NCI-H510A treated with DMSO at 0.1 percent for 48 hours (cell line): Measurements from ENCODE around the gene GJD3.

Source experiments
- DNase-seq: peaks from one replicate; lab custom pipeline; 2025; lab: John Stamatoyannopoulos, UW

The GJD3 gene

DNA sequence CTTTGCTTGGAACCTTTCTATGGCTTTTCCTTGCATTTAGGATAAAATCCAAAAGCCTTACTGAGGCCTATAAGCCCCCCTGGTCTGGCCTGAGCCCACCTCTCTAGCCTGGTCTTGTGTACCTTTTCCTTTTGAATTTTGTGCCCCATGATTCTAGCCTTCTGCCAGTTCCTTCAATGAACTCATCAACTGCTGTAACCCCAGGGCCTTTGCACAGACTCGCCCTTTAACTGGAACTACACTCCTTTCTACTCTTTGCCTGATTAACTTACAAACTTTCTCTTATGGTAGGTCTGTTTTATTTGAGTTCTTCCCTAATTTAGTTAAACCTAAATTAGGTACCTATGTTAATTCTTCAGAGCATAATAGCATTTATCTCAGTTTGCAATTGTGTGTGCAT, 24.2 kb downstream of the GJD3 start:
- DNase-seq = no peak

DNA sequence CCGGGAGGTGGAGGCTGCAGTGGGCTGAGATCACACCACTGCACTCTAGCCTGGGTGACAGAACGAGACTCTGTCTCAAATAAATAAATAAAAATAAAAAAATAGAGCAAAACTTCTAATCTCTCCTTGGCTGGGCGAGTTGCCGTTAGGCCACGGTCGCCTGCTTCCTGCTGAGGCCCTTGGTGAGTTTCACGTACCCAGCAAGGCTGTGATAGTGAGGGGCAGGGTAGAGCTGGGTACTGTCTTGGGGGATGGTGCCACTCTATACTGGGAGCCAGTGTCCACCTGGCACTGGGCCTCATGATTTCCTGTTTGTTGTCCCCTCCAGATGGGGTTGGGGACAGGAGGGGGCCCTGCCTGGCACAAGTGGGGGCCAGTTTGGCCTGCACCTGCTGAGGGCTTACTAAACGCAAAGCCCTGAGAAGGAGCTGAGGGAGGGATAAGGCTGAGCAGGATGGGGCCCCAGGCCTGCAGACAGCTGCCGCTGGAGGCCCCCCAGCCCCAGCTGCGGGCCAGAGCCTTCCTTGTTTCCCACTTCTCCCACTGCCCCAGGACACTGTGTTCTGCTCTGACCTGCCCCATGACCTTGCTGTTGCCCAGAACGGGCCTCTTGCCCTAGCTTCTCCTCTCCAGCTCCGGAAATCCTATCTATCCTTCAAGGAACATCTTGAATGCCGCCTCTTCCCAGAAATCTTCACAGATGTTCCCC, 25.4 kb downstream of the GJD3 start:
- DNase-seq = no peak

DNA sequence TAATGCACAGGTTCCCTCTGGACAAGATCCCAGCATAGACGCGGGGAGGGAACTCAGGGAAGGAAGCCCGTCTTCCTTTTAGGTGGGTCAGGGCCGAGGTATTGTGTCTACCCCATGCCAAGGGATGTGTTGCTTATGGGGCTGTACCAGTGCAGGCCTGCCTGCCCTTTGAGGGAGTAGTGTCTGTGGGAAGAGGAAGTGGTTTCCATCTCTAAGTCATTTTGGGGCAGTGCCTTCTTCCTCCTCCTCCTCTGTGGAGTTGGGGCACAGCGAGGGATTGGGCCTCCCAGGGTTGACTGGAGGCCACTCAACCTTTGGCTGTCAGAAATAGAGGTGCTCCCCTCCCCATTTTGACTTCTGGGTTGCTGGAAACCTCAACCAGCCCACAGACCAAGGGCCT, 26.5 kb downstream of the GJD3 start:
- DNase-seq = no peak

DNA sequence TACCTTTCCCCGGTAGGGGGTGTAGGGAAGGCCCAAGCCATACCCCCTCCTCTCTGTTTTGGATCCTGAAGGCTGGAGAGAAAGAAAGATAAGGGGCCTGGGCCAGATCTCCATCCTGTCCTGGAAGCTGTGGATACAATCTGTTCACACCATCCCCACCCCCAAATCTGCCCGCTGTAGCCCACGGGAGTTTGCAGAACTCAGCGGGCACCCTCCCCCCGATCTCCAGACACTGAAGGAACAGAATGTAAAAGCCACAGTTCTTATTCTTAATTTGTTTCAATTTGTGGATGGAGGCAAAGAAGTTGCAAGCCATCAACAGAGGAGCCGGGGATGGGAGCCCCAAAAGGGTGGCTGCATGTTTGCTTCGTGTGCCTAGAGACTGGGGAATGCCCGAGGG, 27.2 kb downstream of the GJD3 start:
- DNase-seq = no peak

DNA sequence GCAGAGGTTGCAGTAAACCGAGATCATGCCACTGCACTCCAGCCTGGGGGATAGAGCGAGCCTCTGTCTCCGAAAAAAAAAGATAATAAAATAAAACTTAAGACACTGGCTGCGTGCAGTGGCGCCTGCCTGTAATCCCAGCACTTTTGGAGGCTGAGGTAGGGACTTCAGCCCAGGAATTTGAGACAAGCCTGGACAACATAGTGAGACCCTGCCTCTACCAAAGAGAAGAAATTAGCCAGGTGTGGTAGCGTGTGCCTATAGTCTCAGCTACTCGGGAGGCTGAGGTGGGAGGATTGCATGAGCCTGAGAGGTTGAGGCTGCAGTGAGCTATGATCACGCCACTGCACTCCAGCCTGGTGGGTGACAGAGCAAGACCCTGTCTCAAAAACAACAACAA, 28.9 kb downstream of the GJD3 start:
- DNase-seq = no peak

DNA sequence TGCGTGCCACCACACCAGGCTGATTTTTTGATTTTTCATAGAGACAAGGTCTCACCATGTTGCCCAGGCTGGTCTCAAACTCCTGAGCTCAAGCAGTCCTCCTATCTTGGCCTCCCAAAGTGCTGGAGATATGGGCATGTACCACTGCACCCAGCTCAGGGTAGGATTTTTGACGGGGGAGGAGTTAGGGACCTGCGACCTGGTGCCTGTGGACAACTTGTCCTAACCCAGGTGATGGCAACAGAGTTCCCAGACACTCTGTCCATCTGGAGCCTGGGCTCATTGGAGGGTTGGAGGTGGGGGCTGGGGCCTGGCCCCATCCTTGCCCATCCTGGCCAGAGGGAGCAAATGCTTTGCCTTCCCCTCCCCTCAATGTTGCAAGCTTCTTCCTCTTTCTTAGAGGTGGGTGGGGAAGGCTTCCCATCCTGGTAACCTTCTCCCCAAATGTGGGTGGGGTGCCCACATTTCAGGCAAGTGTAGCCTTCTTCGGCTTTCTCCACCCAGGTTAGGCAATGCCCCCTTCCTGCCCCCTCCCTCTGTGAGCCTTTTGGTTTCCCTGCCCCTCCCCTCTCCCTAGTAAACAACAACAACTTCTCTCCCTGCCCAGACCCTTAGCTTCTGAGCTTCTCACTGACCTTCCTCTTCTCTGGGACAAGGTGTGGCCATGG, 30.6 kb downstream of the GJD3 start:
- no peak for DNase-seq

DNA sequence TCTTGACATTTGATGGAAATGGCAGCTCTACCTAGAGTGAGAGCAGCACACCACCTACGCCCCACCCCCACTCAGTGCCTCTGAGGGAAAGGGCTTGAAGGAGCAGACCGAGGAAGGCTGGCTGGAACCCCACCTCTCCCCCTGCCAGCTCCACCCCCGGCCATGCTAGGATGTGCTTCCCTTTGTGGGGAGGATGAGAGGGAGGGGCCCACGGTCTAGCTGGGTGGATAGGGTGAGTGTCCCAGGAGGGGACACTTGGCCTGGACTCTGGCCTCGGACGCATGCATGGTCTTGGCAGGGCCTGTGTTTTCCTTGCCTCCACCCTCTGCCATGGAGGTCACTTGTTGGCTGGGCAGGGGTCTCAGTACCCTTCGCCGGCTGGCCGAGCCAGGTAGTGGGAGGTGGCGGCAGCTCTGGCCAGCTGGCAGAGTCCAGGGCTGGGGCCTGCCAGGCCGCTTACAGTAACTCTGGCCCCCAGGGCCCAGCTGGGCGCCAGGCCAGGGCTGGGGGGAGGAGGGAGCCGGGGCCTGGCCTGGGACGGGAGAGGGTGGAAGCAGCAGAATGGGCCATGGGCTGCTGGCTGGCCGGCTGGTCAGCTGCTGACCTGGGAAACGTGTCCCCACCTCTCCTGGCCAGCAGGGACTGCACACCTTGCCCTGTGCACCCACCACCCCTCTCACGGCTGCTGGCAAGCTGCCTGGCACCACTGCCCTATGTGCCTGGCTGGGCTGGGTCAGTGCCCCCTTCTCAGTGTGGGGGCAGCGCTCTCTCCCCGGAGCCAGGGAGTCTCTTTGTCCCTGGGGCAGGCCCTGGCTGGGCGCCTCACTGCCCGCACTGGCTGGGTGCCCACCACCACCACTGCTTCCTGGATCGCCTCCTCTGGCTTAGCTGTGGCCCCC, 32.5 kb downstream of the GJD3 start:
- DNase-seq = peak; percentile 93

DNA sequence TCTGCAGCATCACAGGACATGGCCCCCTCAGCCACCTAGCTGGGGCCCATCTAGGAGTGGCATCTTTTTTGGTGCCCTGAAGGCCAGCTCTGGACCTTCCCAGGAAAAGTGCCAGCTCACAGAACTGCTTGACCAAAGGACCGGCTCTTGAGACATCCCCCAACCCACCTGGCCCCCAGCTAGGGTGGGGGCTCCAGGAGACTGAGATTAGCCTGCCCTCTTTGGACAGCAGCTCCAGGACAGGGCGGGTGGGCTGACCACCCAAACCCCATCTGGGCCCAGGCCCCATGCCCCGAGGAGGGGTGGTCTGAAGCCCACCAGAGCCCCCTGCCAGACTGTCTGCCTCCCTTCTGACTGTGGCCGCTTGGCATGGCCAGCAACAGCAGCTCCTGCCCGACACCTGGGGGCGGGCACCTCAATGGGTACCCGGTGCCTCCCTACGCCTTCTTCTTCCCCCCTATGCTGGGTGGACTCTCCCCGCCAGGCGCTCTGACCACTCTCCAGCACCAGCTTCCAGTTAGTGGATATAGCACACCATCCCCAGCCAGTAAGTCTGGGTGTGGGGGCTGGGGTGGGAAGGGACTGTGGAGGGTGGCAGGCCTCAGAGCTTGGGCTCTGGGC, 33.6 kb downstream of the GJD3 start:
- no peak for DNase-seq

DNA sequence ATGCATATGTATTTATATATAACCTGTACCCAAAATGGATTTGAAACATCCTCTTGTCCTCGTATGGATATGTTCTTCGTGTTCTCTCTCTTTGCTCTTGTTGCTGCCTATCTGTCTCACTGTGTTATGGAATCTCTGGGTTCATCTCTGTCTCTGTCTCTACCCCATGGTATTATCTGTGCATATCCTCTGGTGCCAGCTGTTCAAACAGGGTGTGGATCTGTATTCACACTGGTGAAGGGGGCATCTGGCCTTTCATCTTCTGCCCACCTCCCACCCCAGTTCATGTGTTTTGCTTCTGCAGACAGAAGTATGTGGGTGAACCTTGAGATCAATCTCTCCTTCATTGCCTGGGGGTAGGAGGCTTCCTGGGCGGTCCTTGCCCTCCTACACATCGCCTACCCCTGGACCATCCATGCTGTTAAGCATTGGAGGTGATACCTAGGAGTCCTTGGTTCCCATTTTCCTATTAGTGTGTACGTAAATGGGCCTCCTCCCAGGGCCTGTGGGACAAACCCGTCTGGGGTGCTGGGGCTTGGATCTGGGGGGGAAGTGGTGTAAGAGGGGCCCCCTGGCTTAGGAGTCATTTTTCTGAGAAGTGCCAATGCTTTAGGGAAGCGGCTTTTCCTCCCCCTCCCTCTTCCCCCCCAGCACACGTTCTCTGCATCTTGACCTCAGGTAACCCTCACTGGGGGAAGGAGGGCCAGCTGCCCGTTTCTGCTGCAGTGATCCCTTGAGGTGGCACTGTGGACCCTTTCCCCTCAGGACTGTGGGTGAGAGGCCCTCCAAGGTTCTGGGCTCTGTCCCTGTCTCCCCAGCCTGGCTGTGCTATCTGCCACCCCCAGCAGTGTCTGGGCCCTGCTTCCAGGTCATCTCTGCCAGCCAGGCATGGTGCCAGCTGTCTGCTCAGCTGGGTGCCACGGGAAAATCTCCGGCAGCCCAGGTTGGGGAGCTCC, 34.4 kb downstream of the GJD3 start:
- peak; percentile 56 for DNase-seq

DNA sequence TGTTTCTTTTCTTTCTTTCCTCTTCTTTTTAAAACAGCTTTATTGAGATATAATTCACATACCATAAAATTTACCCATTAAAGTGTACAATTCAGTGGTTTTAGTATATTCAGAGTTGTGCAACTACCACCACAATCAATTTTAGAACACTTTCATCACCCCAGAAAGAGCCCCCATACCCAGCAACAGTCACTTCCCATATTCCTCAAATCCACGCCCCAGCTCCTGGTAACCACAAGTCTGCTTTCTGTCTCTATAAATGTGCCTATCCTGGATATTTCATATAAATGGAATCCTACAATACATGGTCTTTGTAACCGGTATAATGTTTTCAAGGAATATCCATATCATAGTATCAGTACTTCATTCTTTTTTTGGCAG, 36.2 kb downstream of the GJD3 start:
- no peak for DNase-seq

DNA sequence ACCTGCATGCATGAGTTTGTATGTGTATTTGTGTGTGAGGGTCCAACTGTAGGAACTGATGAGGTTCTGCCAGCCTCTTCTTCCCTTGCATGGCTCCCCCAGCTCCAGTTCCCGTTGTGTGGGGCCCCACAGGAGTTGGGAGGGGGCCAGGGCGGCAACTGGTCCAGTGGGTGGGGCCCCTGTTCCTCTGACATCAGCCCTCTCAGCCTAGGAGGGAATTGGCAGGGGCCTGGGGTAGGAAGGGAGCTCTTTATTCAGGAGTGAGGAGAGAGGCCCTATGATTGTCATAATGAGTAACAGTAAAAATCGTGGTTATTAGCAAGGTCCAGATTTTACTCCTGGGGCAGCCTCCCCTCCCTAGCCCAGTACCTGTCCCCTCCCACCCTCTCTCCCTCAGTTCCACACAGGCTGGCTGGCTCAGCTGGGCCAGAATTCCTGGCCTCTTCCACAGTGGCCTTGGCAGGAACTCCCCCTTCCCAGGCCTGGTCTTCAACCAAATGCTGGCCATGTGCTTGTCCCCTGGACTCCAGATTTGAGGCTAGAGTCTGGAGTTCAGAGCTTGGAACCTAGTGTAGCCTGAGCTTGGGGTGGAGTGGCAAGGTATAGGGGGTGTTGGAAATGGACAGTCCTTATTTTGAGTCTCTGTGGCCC, 36.7 kb downstream of the GJD3 start:
- no peak for DNase-seq

DNA sequence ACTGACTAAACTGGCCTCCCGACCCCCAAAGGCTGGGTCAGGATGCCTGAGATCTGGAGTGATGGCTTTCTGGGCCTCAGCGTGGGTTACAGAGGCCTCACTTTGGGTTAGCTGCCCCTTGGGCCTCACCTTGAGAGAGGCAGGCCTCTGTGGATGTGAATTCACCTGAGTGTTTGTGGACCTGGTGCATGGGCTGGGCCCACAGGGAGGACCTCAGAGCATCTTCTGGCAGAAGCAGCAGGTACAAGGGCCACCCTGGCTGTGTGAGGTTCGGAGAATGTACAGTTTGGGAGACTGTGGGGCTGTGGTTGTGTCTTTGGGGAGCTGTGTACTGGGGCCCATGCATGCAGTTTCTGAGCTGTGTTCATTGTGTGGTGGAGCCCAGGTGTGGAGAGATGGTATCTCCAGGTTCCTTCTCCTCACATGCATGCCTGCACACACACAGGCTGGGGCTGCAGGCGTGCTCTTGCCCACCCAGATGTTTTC, 37.2 kb downstream of the GJD3 start:
- no peak for DNase-seq

DNA sequence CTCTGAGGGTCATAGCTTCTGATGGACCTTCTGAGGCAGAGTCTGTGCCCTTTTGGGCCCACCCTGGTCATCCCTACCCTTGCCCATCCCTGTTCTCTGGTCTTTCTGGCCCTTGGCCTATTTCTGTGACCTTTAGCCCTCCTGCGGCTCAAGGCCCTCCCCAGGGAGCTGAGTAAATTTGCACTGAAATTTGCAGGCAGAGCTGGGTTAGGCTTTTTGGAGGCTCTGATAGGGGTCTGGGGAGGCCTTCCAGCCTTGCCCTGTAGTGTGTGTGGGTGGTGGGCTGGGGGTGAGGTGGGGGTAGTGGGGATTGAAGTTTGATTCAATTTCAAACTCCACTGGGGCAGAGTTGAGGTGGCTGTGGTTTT, 37.7 kb downstream of the GJD3 start:
- no peak for DNase-seq

DNA sequence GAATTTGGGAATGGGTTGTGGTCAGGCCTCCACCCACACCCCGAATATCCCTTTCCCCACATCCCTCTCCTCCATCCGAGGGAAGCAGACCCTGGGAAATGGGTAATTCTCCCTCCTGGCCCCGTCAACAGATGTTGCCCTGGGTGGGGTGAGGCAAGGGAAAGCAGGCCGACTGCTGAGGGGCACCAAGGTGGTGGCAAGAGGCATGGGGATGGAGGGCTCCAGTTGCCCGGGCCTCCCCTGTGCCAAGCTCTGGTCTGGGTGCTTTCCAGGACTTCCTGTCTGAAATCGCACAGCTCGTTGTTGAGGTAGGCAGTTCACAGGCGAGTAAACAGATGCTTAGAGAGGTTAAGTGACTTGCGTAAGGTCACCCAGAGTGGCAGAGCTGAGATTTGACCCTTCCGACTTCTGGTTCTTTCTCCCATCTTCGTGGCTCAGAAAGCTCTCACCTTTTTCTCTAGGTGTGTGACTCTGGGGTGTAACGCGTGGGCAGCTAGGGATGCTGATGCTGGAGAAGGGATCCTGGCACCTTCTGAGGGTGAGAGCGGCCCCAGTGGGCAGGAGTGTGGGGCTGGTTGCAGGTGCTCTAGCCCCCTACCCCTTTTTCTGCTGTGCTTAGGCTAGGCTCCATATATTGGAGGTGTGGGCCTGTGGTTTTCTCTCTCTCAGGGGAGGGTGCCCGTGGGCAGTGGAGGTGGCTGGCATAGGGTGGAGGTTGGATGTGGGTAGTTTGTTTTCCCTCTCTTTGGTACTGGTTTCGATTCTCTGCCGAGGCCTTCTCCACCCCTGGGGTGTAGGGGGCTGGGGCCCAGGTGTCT, 38.3 kb downstream of the GJD3 start:
- no peak for DNase-seq

DNA sequence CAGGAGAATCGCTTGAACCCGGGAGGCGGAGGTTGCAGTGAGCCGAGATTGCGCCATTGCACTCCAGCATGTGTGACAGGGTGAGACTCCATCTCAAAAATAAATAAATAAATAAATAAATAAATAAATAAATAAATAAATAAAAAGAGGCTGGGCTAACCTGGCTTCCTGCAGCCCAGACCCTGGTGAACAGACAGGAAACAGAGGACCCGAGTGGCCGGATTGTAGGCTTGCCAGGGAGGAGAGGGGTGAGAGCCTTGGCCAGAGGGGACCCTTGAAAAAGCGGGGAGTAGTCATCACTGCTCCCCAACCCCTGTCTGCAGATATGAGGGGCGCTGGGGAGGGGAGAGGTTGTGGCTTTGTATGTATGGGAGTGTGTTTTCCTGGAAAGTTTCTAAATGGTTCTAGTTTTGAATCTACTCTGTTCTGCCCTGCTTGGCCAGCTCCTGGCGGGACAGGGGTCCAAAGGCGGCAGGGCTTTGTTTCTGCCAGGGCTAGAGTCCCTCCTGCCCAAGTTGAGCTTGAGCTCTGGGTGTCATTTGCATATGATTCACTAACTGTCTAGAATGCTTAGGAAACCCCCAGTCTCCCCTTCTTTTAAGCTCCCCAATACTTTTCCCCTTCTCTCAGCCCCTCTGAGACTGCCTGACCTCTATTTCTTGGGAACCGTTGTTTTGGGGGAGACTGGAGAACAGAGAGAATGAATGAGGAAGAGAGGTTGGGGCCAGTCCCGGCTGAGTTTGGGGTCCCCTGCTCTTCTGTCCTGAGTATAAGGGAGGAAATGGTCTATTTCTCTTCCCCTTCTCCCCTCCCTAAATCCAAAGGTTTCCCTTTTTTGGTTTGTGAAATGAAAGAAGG, 39.2 kb downstream of the GJD3 start:
- DNase-seq = no peak

DNA sequence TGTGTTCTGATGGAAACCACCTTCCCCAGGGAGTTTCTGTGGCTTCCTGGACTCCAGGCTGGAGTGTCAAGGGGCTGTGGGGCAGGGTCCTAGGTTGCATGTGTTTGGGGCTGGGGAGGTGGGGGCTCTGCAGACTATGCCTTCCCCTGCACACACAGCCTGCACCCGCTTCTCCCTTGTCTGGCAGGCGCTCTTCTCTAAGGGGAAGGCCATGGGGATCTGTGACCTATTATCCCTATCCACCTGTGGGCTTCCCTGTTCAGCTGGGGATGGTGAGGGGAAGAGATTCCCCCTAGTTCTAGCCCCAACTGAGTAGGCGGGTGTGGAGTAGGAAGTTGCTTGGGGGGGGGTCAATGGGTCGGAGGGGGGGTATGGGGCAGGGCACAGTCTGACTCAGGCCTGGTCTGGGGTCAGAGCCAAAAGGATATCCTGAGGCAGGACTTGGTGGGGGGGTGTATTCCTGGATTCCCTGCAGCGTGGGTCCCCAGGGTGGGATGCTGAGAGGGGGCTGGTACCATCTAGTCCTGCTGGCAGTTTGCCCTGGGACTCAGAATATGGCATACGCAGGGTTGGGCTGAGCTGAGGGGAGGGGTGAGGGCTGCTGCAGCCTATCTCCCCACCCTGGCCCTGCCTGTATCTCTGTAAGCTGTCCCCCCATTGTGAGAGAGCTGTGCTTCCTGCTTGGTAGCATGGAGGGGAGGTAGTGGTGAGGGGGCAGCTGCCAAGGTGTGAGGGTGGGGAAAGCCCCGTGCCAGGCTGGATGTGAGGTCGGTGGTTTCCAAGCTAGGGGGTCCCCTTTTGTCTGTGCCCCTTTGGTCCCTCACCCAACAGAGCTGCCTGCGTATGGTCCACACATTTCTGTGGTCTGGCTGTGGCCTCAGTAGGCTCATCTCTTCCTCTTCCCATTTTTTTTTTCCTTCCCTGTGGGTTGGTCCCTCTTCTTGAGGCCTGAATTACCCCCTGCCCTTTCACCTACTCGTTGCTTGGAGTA, 40.9 kb downstream of the GJD3 start:
- no peak for DNase-seq
